ENCODE data around the gene SLC9A4.
A peak's percentile ranks its signal among the peaks of the same experiment; 100 is the strongest.

The SLC9A4 gene

GRCh38 chr2:102473020-102473419, at the start of gene SLC9A4:
Gene SLC9A4, plus strand, starts transcription at chr2:102473226. Its CDS starts 534 bp downstream, at chr2:102473760.
- peak; percentile 20 for DNase-seq (ENCODE audit: low read depth)
- in situ Hi-C loops (cut with HindIII; ENCODE audit: low sequenced_read_pairs) = no loop called here
- TF ChIP-seq CTCF (IDR thresholded peaks at IDR 0.05; ENCODE audit: low read depth, low read length, missing control alignments) = peak; percentile 91
- H3K4me3 ChIP-seq (ENCODE audit: low read depth, low read length) = no peak within 1 kb of the TSS

GRCh38 chr2:102423368-102423767, 49.7 kb upstream of the SLC9A4 start:
- no peak for DNase-seq (ENCODE audit: low read depth)
- H3K4me3 ChIP-seq (ENCODE audit: low read depth, low read length) = no peak overlapping the region
- no peak for TF ChIP-seq CTCF (IDR thresholded peaks at IDR 0.05; ENCODE audit: low read depth, low read length, missing control alignments)
- in situ Hi-C loops (cut with HindIII; ENCODE audit: low sequenced_read_pairs) = no loop called here

- no peak for TF ChIP-seq CTCF (IDR thresholded peaks at IDR 0.05; ENCODE audit: low read depth, low read length, missing control alignments)
- in situ Hi-C loops (cut with HindIII; ENCODE audit: low sequenced_read_pairs) = no loop called here
- H3K4me3 ChIP-seq (ENCODE audit: low read depth, low read length) = no peak overlapping the region
- no peak for DNase-seq (ENCODE audit: low read depth)
Observed at GRCh38 chr2:102424754-102425153, 48.3 kb upstream of the SLC9A4 start.

GRCh38 chr2:102425441-102426132, 47.4 kb upstream of the SLC9A4 start:
- in situ Hi-C loops (cut with HindIII; ENCODE audit: low sequenced_read_pairs) = no loop called here
- no peak for TF ChIP-seq CTCF (IDR thresholded peaks at IDR 0.05; ENCODE audit: low read depth, low read length, missing control alignments)
- H3K4me3 ChIP-seq (ENCODE audit: low read depth, low read length) = no peak overlapping the region
- no peak for DNase-seq (ENCODE audit: low read depth)

GRCh38 chr2:102427249-102427648, 45.8 kb upstream of the SLC9A4 start:
- no peak for DNase-seq (ENCODE audit: low read depth)
- no peak for TF ChIP-seq CTCF (IDR thresholded peaks at IDR 0.05; ENCODE audit: low read depth, low read length, missing control alignments)
- in situ Hi-C loops (cut with HindIII; ENCODE audit: low sequenced_read_pairs) = no loop called here
- no peak overlapping the region for H3K4me3 ChIP-seq (ENCODE audit: low read depth, low read length)

- DNase-seq (ENCODE audit: low read depth) = no peak
- H3K4me3 ChIP-seq (ENCODE audit: low read depth, low read length) = no peak overlapping the region
- in situ Hi-C loops (cut with HindIII; ENCODE audit: low sequenced_read_pairs) = no loop called here
- TF ChIP-seq CTCF (IDR thresholded peaks at IDR 0.05; ENCODE audit: low read depth, low read length, missing control alignments) = no peak
Observed at GRCh38 chr2:102428573-102428972, 44.5 kb upstream of the SLC9A4 start.

All from astrocyte of the cerebellum (primary cell).